ENCODE data around the gene RRAGA.
"Not testable (repeated sequence)": the region's sequence is repeated elsewhere in the genome, so short reads cannot be mapped to it uniquely, and the experiment has no call there.

Gene RRAGA

DNA sequence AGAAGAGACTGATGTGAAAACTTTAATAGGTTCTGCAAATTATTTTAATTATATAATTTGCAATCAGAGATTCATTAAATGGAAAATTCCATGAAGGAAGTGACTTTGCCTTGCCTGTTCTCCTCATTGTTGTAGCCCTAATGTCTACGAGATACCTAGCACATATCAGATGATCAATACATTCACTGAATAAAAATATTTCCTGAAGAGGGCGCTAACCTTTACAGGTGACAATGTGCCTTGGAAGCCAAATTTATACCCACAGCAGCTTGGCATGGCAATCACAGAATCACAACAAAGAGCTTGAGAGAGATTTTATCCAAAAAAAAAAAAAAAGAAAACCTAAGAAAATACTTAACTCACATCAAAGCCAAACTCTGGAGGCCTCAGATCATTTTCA, 36.1 kb downstream of the RRAGA start:
- TF ChIP-seq, protein P1, sequence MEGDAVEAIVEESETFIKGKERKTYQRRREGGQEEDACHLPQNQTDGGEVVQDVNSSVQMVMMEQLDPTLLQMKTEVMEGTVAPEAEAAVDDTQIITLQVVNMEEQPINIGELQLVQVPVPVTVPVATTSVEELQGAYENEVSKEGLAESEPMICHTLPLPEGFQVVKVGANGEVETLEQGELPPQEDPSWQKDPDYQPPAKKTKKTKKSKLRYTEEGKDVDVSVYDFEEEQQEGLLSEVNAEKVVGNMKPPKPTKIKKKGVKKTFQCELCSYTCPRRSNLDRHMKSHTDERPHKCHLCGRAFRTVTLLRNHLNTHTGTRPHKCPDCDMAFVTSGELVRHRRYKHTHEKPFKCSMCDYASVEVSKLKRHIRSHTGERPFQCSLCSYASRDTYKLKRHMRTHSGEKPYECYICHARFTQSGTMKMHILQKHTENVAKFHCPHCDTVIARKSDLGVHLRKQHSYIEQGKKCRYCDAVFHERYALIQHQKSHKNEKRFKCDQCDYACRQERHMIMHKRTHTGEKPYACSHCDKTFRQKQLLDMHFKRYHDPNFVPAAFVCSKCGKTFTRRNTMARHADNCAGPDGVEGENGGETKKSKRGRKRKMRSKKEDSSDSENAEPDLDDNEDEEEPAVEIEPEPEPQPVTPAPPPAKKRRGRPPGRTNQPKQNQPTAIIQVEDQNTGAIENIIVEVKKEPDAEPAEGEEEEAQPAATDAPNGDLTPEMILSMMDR (IDR thresholded peaks at IDR 0.05; ENCODE audit: insufficient read depth, low read depth, low read length, missing control alignments), result peak; percentile 42
- peak; percentile 37 for DNase-seq (ENCODE audit: low read depth)
- no peak overlapping the region for H3K4me3 ChIP-seq (ENCODE audit: low read length)

DNA sequence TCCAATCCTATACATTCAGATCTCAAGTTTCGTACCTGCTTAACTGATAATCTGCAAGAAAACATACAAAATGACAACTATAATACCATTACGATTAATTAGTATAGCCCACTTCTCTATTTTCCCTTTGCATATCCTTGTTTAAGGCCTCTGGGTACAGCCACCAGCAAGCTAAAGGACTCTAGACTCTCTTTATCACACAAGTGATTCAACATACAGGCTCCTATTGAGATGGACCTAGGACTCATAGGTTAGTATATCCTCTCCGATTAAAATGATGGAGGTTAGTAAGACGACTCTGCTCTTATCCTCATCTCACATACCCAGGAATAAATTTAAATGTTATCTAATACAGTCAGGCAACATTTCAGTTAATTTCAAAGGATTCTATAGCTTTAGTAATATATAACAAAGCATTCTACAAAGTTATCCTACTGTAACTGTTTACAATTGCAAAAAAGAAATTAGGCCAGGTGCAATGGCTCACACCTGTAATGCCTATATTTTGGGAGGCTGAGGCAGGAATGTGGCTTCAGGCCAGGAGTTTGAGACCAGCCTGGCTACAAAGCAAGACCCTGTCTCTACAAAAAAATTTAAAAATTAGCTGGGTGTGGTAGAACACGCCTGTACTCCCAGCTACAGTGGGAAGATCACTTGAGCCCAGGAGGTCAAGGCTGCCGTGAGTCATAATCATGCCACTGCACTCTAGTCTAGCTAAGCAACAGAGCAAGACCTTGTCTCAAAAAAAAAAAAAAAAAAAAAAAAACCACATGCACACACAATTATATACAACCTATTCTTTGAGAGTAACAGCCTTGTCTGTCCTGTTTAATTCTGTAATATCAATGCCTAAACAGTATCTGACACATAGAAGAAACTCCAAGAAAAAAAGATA, 38.1 kb downstream of the RRAGA start:
- DNase-seq (ENCODE audit: low read depth), result peak; percentile 56
- H3K4me3 ChIP-seq (ENCODE audit: low read length), result no peak overlapping the region
- TF ChIP-seq, protein P1 (IDR thresholded peaks at IDR 0.05; ENCODE audit: insufficient read depth, low read depth, low read length, missing control alignments), result no peak

DNA sequence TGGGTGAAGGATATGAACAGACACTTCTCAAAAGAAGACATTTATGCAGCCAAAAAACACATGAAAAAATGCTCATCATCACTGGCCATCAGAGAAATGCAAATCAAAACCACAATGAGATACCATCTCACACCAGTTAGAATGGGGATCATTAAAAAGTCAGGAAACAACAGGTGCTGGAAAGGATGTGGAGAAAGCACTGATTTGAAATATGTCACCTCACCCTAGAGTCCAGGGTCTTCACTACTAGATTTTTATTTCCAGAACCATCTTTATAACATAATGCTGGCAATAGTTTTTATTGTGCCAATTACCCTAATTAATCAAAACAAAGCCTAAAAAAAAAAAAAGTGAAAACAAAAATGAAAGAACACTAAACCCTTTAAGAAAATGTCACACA, 48.2 kb downstream of the RRAGA start:
- DNase-seq (ENCODE audit: low read depth); H3K4me3 ChIP-seq (ENCODE audit: low read length): not testable (repeated sequence)
